Body of pancreas (tissue), 4 donors: Measurements from ENCODE around the gene ANKH.

Experiments used
- CTCF ChIP-seq, 7 experiments: fragments of 450-650 bp in 4 of 7; fragments of 200-600 bp in 3 of 7; sonication (generic) in 3 of 7; IDR thresholded peaks; one replicate each; pipeline ENCODE4 v1.5.1; 2016 to 2019; ENCODE audit warnings: antibody characterized with exemption in 7 of 7
- POLR2A ChIP-seq, 3 donors: fragments of 450-650 bp; IDR thresholded peaks; one replicate each; pipeline ENCODE4 v1.6.1; 2016; ENCODE audit warnings: antibody characterized with exemption in 3 of 3, mild to moderate bottlenecking in 2 of 3

GRCh38 chr5:14744296-14745187 lies 127.0 kb downstream of the ANKH start:
- no peak for TF ChIP-seq POLR2A (IDR thresholded peaks at IDR 0.05)
- TF ChIP-seq CTCF (IDR thresholded peaks at IDR 0.05), result no peak
